Measurements from ENCODE around the gene RRBP1.

DNA sequence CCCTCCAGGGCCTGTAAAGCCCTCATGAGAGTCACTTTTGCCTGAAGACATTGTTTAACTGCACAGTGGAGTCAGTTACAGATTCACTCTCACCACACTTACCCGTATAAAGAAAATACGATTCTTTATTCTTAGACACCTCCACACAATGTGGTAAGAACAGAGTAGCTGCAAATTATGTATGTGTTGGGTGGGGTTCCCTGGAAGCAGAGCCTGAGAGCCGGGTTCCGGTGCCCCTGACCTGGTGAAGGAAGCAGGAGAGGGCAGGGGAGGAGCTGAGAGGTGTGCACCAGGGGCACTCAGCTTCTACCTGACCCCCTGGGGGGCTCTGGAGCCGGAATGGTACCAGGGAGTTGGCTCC, 29.2 kb upstream of the RRBP1 start:
- TF ChIP-seq, protein P1, sequence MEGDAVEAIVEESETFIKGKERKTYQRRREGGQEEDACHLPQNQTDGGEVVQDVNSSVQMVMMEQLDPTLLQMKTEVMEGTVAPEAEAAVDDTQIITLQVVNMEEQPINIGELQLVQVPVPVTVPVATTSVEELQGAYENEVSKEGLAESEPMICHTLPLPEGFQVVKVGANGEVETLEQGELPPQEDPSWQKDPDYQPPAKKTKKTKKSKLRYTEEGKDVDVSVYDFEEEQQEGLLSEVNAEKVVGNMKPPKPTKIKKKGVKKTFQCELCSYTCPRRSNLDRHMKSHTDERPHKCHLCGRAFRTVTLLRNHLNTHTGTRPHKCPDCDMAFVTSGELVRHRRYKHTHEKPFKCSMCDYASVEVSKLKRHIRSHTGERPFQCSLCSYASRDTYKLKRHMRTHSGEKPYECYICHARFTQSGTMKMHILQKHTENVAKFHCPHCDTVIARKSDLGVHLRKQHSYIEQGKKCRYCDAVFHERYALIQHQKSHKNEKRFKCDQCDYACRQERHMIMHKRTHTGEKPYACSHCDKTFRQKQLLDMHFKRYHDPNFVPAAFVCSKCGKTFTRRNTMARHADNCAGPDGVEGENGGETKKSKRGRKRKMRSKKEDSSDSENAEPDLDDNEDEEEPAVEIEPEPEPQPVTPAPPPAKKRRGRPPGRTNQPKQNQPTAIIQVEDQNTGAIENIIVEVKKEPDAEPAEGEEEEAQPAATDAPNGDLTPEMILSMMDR (IDR thresholded peaks at IDR 0.05; ENCODE audit: low read depth, low read length, missing input control) = no peak
- TF ChIP-seq EGR1 (IDR thresholded peaks at IDR 0.05; ENCODE audit: low read depth in 2 of 2) (no peak), RXRA (IDR thresholded peaks at IDR 0.05) (no peak), SP1 (IDR thresholded peaks at IDR 0.05) (no peak)
- TF ChIP-seq, protein P2, sequence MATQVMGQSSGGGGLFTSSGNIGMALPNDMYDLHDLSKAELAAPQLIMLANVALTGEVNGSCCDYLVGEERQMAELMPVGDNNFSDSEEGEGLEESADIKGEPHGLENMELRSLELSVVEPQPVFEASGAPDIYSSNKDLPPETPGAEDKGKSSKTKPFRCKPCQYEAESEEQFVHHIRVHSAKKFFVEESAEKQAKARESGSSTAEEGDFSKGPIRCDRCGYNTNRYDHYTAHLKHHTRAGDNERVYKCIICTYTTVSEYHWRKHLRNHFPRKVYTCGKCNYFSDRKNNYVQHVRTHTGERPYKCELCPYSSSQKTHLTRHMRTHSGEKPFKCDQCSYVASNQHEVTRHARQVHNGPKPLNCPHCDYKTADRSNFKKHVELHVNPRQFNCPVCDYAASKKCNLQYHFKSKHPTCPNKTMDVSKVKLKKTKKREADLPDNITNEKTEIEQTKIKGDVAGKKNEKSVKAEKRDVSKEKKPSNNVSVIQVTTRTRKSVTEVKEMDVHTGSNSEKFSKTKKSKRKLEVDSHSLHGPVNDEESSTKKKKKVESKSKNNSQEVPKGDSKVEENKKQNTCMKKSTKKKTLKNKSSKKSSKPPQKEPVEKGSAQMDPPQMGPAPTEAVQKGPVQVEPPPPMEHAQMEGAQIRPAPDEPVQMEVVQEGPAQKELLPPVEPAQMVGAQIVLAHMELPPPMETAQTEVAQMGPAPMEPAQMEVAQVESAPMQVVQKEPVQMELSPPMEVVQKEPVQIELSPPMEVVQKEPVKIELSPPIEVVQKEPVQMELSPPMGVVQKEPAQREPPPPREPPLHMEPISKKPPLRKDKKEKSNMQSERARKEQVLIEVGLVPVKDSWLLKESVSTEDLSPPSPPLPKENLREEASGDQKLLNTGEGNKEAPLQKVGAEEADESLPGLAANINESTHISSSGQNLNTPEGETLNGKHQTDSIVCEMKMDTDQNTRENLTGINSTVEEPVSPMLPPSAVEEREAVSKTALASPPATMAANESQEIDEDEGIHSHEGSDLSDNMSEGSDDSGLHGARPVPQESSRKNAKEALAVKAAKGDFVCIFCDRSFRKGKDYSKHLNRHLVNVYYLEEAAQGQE (IDR thresholded peaks at IDR 0.05) = no peak
- TF ChIP-seq, protein P3, sequence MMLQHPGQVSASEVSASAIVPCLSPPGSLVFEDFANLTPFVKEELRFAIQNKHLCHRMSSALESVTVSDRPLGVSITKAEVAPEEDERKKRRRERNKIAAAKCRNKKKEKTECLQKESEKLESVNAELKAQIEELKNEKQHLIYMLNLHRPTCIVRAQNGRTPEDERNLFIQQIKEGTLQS (IDR thresholded peaks at IDR 0.05) = no peak
- TF ChIP-seq, protein P4, sequence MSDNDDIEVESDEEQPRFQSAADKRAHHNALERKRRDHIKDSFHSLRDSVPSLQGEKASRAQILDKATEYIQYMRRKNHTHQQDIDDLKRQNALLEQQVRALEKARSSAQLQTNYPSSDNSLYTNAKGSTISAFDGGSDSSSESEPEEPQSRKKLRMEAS (IDR thresholded peaks at IDR 0.05) = no peak
